K562 (cell line): Measurements from ENCODE around the gene CYFIP2. TPM values are rescaled to one million over a fixed set of nuclear protein-coding genes. Genes with fewer than 3 reads are reported as not detected.

Experiments used
- ATAC-seq: fragments of 200-7000 bp; cut with Tn5 transposase; 3 replicates; pipeline ENCODE4 v1.9.1; 2020; ENCODE audit warnings: moderate library complexity
- BruUV-seq: library from RNA; stranded (reverse); fragments of 400-500 nt; replicated peaks from 2 replicates; lab custom pipeline; 2021; lab: Mats Ljungman, UMichigan
- CTCF ChIA-PET: fragments of 300-600 bp; formaldehyde crosslinking; extraction: SDS; loops from one replicate; lab custom pipeline; 2021; ENCODE audit warnings: low intra/inter-chr PET ratio; lab: Yijun Ruan, JAX
- POLR2A ChIA-PET: fragments of 300-600, 350-650 bp; sonication (Branson Sonifier 250); formaldehyde crosslinking; extraction: SDS; loops from one replicate; lab custom pipeline; 2021; ENCODE audit warnings: antibody characterized with exemption, inconsistent platforms; lab: Yijun Ruan, JAX
- DNase-seq, 4 experiments: peaks; one replicate each; pipeline versions ENCODE4 v3.0.0 to v3.0.0-alpha.2; 2011 to 2018; ENCODE audit warnings: low spot score in 3 of 4, mixed read lengths in 3 of 4; ENCODE audit errors: extremely low read depth in 1 of 4
- FAIRE-seq: peaks from 2 replicates; lab custom pipeline; 2011; peaks lifted over from hg19 to GRCh38; lab: Jason Lieb, UNC
- H2AFZ ChIP-seq: 2 replicates; pipeline ENCODE4 v1.6.0; 2011; ENCODE audit warnings: low read depth, low read length, control low read depth, inconsistent platforms
- H3K27ac ChIP-seq: fragments of 200-600 bp; 3 replicates; pipeline ENCODE4 v1.8.0; 2011; ENCODE audit warnings: low read depth, mild to moderate bottlenecking, control low read depth, inconsistent platforms, low read length, moderate library complexity, mixed read lengths; ENCODE audit errors: extremely low read depth
- H3K27me3 ChIP-seq, 2 experiments: fragments of 300-600 bp in 1 of 2; 2 replicates in 1 of 2; 3 replicates in 1 of 2; pipeline versions ENCODE4 v1.6.0 to v1.8.0; 2011; ENCODE audit warnings: inconsistent platforms in 2 of 2, low read length in 2 of 2, mild to moderate bottlenecking in 1 of 2, mixed read lengths in 1 of 2, moderate library complexity in 1 of 2; ENCODE audit not compliant: control insufficient read depth in 2 of 2, insufficient read depth in 2 of 2
- H3K36me3 ChIP-seq: fragments of 300-600 bp; 3 replicates; pipeline ENCODE4 v1.8.0; 2011; ENCODE audit warnings: mild to moderate bottlenecking, low read length, inconsistent platforms; ENCODE audit not compliant: control insufficient read depth, insufficient read depth
- H3K4me1 ChIP-seq, 2 experiments: fragments of 200-600 bp in 1 of 2; replicated peaks in 1 of 2; 2 replicates in 1 of 2; 3 replicates in 1 of 2; pipeline versions ENCODE4 v1.5.1 to v1.8.0; 2011; ENCODE audit warnings: inconsistent platforms in 2 of 2, low read length in 2 of 2, mild to moderate bottlenecking in 1 of 2, mixed read lengths in 1 of 2, moderate library complexity in 1 of 2; ENCODE audit not compliant: control insufficient read depth in 2 of 2, insufficient read depth in 2 of 2
- H3K4me2 ChIP-seq: 2 replicates; pipeline ENCODE4 v1.6.1; 2011; ENCODE audit warnings: low read length, control low read depth, inconsistent platforms, mixed read lengths; ENCODE audit not compliant: insufficient read depth
- H3K4me3 ChIP-seq: fragments of 200-600 bp; sonication (generic), shearing (Covaris generic); 2 replicates; pipeline ENCODE4 v1.5.1; 2016; ENCODE audit warnings: control low read depth, inconsistent platforms
- H3K79me2 ChIP-seq: fragments of 200-600 bp; 3 replicates; pipeline ENCODE4 v1.8.0; 2011; ENCODE audit warnings: low read length, inconsistent platforms; ENCODE audit not compliant: control insufficient read depth, insufficient read depth
- H3K9ac ChIP-seq, 2 experiments: 2 replicates each; pipeline versions ENCODE4 v1.6.0 to v1.6.1; 2011; ENCODE audit warnings: low read depth in 2 of 2, low read length in 2 of 2, control low read depth in 1 of 2, inconsistent platforms in 1 of 2, mild to moderate bottlenecking in 1 of 2, mixed read lengths in 1 of 2; ENCODE audit not compliant: insufficient read depth in 1 of 2
- H3K9me1 ChIP-seq: one replicate; pipeline ENCODE4 v1.6.0; 2011; ENCODE audit warnings: inconsistent platforms, mild to moderate bottlenecking, low read length, moderate library complexity; ENCODE audit not compliant: control insufficient read depth, insufficient read depth
- H3K9me3 ChIP-seq: replicated peaks from 2 replicates; pipeline ENCODE4 v1.5.1; 2011; ENCODE audit warnings: low read depth, low read length, inconsistent platforms; ENCODE audit not compliant: control insufficient read depth, insufficient read depth
- H4K20me1 ChIP-seq: replicated peaks from 2 replicates; pipeline ENCODE4 v1.6.1; 2011; ENCODE audit warnings: low read length, inconsistent platforms, mixed read lengths; ENCODE audit not compliant: control insufficient read depth, insufficient read depth
- BRF1 ChIP-seq: IDR thresholded peaks from 3 replicates; pipeline ENCODE4 v1.6.1; 2011; ENCODE audit warnings: borderline replicate concordance, mild to moderate bottlenecking; ENCODE audit not compliant: insufficient read length; ENCODE audit errors: extremely low read depth
- COPS2 ChIP-seq: fragments of 450-650 bp; conservative IDR thresholded peaks from 2 replicates; pipeline ENCODE4 v1.6.1; 2016; ENCODE audit warnings: mild to moderate bottlenecking, moderate library complexity
- FOXA1 ChIP-seq: fragments of 450-650 bp; IDR thresholded peaks from 2 replicates; pipeline ENCODE4 v1.6.1; 2016; ENCODE audit warnings: mild to moderate bottlenecking, borderline replicate concordance
- NFXL1 ChIP-seq: fragments of 450-650 bp; formaldehyde crosslinking; IDR thresholded peaks from 2 replicates; pipeline ENCODE4 v1.4.0; 2021; ENCODE audit warnings: mild to moderate bottlenecking
- PYGO2 ChIP-seq: fragments of 450-650 bp; IDR thresholded peaks from 2 replicates; pipeline ENCODE4 v1.6.1; 2016; ENCODE audit warnings: mild to moderate bottlenecking, missing genetic modification characterization, moderate library complexity, missing compliant biosample characterization
- SPI1 ChIP-seq: IDR thresholded peaks from 2 replicates; pipeline ENCODE4 v1.6.1; 2011; ENCODE audit warnings: low read depth, low read length, control low read depth, borderline replicate concordance
- TFE3 ChIP-seq: fragments of 450-650 bp; formaldehyde crosslinking; IDR thresholded peaks from 2 replicates; pipeline ENCODE4 v1.4.0; 2020; ENCODE audit warnings: mild to moderate bottlenecking, mixed read lengths
- TRIM24 ChIP-seq, 2 experiments: fragments of 450-650 bp; IDR thresholded peaks; 2 replicates each; pipeline ENCODE4 v1.6.1; 2016
- ZNF212 ChIP-seq: fragments of 450-650 bp; formaldehyde crosslinking; IDR thresholded peaks from 2 replicates; pipeline ENCODE4 v1.4.0; 2020; ENCODE audit warnings: mild to moderate bottlenecking
- WGBS: fragments of 100-300 bp; shearing (Covaris generic); methylation state at CpG from one replicate; pipeline ENCODE4 v1.1.6; 2016; ENCODE audit warnings: low coverage, mixed read lengths; ENCODE audit not compliant: insufficient coverage; ENCODE audit errors: missing lambda C conversion rate; 5-methylcytosine and 5-hydroxymethylcytosine counted together
- in situ Hi-C: fragments of 300-500 bp; cut with MboI; formaldehyde crosslinking; loops from 4 replicates; pipeline ENCODE4 v1.15.0; 2018; ENCODE audit warnings: inconsistent platforms, mixed read lengths
- intact Hi-C: fragments of 100-400 bp; cut with micrococcal nuclease; formaldehyde crosslinking; loops from 2 replicates; pipeline ENCODE4 v1.14.2; 2022
- polyA plus RNA-seq, 8 experiments: library from polyadenylated mRNA; depleted of rRNA in 4 of 8; stranded (reverse) in 5 of 8; unstranded in 3 of 8; fragments of >200 nt; fragmentation: Nextera tagmentation in 2 of 8; fragmentation: Illumina TruSeq in 1 of 8; extraction: Ambion mirVana in 2 of 8; extraction: Trizol in 1 of 8; gene quantifications; 2 replicates each; pipeline versions ENCODE4 v1.2.1 to v1.2.3, GENCODE V29; 2011 to 2014; ENCODE audit warnings: inconsistent platforms in 1 of 8, missing spikeins in 1 of 8
- total RNA-seq, 7 experiments: library from RNA; depleted of rRNA in 6 of 7; stranded (reverse); fragments of >200 nt in 6 of 7; fragmentation: Illumina TruSeq in 2 of 7; extraction: Trizol in 2 of 7; gene quantifications; 2 replicates each; pipeline versions ENCODE4 v1.2.1 to v1.2.3, GENCODE V29; 2011 to 2021; ENCODE audit warnings: low replicate concordance in 1 of 7
- TF ChIP-seq, protein P1 (sequence below): fragments of 250-450 bp; sonication (Bioruptor Pico); IDR thresholded peaks from 2 replicates; pipeline ENCODE4 v1.5.0; 2021

The CYFIP2 gene
- total and polyA plus RNA-seq, 9 of the 15 experiments (the other 6 are each of a cell fraction or from before 2014, with no cell fraction given): 0.76 to 2.9 (median 1.4) TPM; not detected in 1

- no peak for TF ChIP-seq TFE3 (CRISPR knock-in tag)
Observed at GRCh38 chr5:157431544-157432200, 165.7 kb downstream of the CYFIP2 start (continued).

DNA sequence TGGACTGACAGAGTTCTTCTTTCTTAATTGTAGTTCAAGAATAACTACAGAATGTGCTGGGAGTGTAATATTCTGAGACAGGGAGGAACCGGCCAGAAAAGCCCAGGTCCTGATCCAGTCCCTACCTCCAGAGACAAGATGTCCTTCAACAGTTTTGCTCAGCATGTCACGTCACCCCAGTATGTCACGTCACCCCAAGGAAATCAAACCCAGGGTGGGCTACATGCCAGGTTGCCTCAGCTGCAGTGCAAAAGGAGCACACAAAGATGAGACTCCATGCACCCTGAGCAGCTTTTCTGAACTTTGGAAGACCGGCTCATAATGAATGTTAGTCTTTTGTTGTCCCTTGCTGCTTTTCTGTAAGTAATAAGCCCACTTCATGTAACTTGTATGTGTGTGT, 168.2 kb downstream of the CYFIP2 start:
- no peak for FAIRE-seq
- POLR2A ChIA-PET: no interaction called here

More for the DNA sequence above, 168.2 kb downstream of the CYFIP2 start:
- no peak overlapping the region for H3K4me3 ChIP-seq
- H2AFZ ChIP-seq: no peak overlapping the region
- H4K20me1 ChIP-seq: no peaks in the 10 kb centered on the region
- H3K4me2 ChIP-seq: no peak overlapping the region
- TF ChIP-seq TRIM24 (IDR thresholded peaks at IDR 0.05): no peak
- TF ChIP-seq COPS2: no peak
- no peak for TF ChIP-seq ZNF212 (CRISPR knock-in tag)
- TF ChIP-seq BRF1: no peak
- TF ChIP-seq, protein P1, sequence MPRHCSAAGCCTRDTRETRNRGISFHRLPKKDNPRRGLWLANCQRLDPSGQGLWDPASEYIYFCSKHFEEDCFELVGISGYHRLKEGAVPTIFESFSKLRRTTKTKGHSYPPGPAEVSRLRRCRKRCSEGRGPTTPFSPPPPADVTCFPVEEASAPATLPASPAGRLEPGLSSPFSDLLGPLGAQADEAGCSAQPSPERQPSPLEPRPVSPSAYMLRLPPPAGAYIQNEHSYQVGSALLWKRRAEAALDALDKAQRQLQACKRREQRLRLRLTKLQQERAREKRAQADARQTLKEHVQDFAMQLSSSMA: no peak
- TF ChIP-seq FOXA1: no peak
- no peak for TF ChIP-seq PYGO2 (tag)
- no peak for TF ChIP-seq SPI1
- TF ChIP-seq NFXL1 (CRISPR knock-in tag): no peak
- in situ Hi-C loops: no loop called here
- DNase-seq: no peak
- H3K27me3 ChIP-seq: no peaks in the 10 kb centered on the region
- CTCF ChIA-PET: interaction anchor here (3.3 kb wide), 1 partner anchor 310 kb away, joined by 23 read pairs; the partner anchor contains the start of gene LSM11
- no peaks in the 10 kb centered on the region for H3K9me3 ChIP-seq
- H3K79me2 ChIP-seq: no peaks in the 10 kb centered on the region
- H3K4me1 ChIP-seq: no peaks in the 10 kb centered on the region
- H3K9me1 ChIP-seq: no peaks in the 10 kb centered on the region
- no TSS peak for BruUV-seq
- intact Hi-C loops: loop anchor here (5.0 kb wide), 1 partner anchor 308 kb away; the partner anchor contains the start of gene LSM11
- no peak for ATAC-seq
- H3K36me3 ChIP-seq: no peaks in the 10 kb centered on the region
- no peak overlapping the region for H3K9ac ChIP-seq
- H3K27ac ChIP-seq: no peak overlapping the region
- WGBS: 0% methylated on average over 4 of the region's 4 CpGs
